ENCODE data around the gene DNAH8.

Gene DNAH8, protein sequence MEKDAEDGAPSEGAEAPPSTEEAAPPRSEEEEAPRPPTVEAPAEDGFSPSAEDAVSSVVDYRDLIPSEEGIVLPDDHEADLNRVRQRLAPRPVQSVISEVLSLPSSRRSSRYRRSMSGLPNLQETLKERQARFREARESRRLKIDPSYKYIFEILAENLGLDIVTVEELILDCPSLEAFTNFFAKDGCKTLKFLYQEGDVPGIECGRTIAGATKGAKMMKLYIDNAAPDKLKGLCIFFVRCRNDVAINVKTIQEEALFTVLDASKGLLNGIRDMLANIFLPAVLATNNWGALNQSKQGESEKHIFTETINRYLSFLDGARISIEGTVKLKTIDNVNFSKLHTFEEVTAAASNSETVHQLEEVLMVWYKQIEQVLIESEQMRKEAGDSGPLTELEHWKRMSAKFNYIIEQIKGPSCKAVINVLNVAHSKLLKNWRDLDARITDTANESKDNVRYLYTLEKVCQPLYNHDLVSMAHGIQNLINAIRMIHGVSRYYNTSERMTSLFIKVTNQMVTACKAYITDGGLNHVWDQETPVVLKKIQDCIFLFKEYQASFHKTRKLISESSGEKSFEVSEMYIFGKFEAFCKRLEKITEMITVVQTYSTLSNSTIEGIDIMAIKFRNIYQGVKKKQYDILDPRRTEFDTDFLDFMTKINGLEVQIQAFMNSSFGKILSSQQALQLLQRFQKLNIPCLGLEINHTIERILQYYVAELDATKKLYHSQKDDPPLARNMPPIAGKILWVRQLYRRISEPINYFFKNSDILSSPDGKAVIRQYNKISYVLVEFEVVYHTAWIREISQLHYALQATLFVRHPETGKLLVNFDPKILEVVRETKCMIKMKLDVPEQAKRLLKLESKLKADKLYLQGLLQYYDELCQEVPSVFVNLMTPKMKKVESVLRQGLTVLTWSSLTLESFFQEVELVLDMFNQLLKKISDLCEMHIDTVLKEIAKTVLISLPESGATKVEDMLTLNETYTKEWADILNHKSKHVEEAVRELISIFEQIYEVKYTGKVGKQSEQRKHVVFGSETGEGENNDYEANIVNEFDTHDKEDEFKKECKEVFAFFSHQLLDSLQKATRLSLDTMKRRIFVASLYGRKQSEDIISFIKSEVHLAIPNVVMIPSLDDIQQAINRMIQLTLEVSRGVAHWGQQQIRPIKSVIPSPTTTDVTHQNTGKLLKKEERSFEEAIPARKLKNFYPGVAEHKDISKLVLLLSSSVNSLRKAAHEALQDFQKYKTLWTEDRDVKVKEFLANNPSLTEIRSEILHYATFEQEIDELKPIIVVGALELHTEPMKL (N-terminal part only)

DNA sequence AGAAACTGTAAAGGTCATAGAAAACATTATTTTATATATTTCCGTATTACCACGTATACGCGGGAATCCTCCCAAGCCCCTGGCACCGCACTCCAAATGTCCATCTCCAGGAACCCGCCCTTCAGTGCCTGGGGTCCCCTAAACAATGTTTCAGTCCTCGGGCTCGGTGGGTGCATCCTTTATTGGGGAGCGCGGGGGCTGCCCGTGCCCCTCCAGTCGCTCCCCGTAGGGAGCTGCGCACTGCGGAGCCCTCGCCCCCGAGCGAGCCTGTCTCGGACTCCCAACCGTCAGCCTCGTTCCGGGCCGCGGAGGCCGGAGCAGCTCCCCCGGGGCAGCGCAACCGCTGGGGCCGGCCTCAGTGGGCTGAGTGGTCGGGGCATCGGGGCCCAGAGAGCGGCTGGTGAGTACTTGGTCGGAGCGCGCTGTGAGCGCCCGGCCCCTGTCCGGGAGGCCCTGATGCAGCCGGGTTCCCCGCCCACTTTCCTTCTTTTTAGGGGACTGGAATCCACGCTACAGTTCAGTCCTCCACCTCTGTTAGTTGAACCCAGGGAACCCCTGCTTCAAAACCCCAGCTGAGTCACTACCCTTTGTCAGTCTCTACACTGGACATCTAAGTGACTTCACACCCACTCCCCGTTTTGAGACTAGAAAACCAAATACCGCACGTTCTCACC, at the start of gene DNAH8:
DNAH8 (plus strand) TSS at position 296 of the 674 bp plus-strand sequence. CDS start 7,499 bp downstream, outside the sequence.
- DNase-seq (ENCODE audit: low read depth, low spot score): peak; percentile 43

DNA sequence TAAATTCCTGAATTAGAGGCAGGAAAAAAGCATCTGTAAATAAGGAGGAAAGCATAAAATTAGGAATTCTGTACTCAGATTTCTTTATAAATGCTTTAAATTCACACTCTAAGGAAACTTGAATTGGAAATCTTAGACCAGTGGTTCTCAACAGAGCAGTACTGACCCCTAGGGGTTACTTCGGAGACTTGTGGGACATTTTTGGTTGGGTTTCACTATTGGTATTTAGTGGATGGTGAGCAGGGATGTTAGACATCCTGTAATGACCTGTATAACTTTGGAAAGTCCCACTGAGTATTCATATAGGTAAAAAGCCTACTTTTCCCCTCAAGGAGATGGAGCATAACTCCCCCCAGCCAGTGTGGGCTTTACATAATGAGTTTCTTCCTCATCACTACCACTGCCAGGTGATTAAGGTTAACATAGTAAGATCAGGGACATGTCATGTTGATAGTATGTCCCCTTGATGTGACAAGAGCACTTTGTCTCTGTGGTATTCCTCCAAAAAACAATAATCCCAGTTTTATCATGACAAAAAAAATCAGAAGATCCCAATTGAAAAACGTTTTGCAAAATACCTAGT, 43.1 kb upstream of the DNAH8 start:
- peak; percentile 76 for DNase-seq (ENCODE audit: low read depth, low spot score)

DNA sequence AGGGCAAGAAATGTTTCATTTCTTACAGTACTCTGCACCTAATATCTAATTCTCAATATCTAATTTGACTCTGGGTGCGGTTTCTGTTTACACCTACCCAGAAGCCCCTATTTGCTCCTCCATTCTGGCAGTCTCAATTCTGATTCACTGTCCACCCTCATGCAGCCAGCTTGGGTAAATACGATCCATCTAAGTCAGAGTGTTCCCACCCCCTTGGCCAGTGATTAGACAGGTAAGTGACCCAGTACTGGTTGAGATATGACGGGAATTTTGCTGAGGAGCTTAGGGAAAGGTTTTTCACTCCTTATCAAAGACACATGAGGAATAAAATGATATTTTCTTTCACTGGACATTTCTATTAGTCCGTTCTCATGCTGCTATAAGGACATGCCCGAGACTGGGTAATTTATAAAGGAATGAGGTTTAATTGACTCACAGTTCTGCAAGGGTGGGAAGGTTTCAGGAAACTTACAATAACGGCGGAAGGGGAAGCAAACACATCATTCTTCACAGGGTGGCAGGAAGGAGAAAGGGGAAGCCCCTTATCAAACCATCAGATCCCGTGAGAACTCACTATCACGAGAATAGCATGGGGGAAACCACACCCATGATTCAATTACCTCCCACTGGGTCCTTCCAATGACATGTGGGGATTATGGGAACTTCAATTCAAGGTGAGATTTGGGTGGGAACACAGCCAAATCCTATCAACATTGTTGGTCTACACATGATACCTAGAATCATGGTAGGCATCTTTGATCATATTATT, 41.5 kb upstream of the DNAH8 start:
- DNase-seq (ENCODE audit: low read depth, low spot score): no peak

DNA sequence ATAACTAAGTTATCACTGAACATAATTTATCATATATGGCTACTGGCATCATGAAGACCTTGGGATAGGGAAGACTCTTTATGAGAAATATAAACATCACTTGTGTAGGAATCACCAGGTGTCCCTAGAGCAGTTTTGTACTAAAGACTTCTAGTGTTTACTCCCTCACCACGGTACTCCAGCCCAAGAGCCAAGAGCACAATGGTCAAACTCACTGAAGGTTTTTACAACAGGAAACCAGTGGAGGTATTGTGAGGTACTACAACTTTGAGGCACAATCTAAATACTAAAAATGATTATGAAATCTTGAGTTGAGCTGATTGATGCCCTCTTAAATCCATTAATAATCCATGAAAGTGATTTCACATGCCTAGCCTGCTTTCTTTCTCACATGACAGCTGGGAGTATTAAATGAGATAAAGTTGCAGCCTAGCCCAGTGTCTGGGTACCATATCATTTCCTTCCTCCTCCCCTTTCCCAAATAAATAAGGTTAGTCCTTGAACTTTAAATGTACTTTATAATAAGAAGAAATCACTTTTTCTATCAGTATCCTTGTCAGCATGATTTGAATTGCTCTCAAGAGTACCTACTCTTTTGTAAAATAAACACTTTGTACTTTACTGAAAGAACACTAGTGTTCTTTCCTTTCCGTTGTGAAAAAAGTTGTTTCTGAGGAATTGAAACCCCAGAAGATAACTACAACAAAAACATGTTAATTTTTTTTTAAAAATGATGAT, 38.7 kb upstream of the DNAH8 start:
- no peak for DNase-seq (ENCODE audit: low read depth, low spot score)

DNA sequence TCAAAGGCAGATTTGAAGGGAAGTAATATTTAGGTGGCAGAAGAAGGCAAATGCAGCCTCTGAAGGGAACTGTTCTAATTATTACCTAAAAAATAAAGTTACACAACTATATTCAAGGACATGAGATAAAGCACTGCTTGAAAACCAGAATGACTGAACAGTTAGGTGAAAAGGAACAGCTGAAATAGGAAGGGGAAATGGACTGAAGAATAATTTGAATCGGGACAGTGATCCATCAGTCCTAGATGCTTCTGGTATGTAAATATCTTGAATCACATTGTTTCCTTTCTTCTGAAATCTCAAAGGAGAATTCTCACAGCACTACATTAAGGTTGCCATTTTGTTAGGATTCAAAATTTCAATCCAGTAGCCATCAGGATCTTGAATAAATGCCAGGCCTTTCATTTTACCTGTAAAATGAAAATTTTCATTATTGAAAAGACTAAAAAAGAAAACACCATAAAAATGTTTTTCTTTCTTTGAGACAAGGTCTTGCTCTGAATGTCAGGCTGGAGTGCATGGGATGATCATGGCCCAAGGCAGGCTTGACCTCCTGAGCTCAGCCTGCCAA, 38.1 kb upstream of the DNAH8 start:
- DNase-seq (ENCODE audit: low read depth, low spot score): no peak

DNA sequence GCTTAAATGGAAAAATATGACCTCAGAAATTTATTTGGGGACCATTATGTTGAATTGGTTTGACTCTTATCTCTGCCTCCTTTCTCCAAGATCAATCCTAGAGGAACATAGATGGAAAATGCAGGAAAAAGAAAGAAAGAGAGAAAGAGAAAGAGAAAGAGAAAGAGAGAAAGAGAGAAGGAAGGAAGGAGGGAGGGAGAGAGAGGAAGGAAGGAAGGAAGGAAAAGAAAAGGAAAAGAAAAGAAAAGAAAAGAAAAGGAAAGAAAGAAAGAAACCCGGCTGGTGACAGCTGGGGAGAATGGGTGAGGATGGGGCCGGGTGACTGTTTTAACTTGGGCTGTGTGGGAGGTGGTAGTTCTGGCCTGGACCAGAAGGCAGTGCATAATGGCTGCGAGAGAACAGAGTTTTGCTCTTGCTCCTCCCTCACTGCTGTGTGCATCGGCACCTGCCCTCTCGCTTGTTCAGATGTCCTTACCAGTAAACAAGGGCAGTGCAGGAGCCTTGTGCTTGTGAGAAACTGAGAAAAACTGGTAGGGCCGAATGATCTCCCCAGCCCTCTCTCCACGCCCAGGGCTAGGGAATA, 36.8 kb upstream of the DNAH8 start:
- DNase-seq (ENCODE audit: low read depth, low spot score): no peak

DNA sequence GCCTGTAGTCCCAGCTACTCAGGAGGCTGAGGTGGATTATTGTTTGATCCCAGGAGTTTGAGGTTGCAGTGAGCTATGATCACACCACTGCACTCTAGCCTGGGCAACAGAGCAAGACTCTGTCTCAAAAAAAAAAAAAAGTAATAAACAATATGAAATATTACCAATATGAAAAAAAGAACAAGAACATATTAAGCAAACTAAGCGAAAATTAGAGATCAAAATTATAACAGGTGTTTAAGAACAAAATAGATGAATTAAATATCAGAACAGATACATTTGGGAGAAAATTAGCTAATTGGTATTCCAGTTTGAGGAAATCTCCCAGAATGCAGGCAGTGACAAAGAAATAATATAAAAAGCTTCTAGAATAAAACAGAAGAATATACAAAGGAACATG, 35.4 kb upstream of the DNAH8 start:
- DNase-seq (ENCODE audit: low read depth, low spot score): no peak

DNA sequence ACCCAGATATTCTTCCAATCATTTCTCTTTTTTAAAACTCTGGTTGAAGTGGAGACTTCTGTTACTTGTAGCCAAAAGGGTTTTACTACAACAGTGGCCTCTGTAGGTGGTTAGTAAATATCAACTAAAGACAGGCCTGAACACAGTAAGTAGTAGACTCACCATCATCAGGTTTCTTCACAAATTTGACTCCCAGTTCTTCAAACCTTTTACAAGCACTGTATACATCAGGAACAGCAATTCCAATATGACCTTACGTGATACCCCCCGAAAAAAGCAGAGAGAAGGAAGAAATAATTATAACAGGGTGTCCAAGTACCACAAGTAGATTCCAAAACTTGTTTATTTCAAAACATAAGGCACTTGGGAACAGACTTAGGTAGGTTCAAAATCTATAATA, 33.3 kb upstream of the DNAH8 start:
- no peak for DNase-seq (ENCODE audit: low read depth, low spot score)

DNA sequence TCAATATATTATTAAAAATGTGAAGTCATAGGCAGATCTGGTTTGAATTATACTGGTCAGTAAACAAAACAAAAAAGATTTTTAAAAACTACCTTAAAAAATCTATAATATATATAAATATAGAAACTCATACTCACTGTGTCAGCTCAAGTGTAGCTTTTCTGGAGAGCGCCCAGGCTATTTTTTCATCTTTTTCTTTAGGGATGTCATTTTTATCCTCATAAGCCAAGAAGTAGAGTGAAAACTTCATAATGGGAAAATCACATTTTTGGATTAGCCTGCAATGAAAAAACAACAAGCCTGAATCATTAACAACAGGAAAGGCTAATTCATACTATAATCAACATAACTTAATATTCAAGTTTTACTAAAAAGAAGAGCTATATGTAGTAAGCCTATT, 30.9 kb upstream of the DNAH8 start:
- no peak for DNase-seq (ENCODE audit: low read depth, low spot score)

DNA sequence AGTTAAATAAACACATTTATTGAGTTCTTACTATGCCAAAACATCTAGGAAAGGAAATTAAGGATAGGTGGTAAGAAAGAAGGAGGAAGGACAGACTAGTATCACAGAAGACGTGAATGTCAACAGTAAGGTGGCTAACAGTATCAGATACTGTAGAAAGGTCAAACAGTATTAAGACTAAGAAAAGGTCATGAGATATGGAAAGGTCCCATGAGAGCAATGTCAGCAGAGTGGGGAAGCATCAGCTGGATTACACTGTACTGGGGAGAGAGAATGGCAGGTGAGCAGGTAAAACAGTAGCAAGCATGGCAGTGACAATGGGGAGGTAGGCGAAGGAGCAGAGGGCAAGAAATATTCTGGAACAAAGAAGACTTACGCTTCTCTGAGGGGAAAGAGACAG, 30.2 kb upstream of the DNAH8 start:
- no peak for DNase-seq (ENCODE audit: low read depth, low spot score)

DNA sequence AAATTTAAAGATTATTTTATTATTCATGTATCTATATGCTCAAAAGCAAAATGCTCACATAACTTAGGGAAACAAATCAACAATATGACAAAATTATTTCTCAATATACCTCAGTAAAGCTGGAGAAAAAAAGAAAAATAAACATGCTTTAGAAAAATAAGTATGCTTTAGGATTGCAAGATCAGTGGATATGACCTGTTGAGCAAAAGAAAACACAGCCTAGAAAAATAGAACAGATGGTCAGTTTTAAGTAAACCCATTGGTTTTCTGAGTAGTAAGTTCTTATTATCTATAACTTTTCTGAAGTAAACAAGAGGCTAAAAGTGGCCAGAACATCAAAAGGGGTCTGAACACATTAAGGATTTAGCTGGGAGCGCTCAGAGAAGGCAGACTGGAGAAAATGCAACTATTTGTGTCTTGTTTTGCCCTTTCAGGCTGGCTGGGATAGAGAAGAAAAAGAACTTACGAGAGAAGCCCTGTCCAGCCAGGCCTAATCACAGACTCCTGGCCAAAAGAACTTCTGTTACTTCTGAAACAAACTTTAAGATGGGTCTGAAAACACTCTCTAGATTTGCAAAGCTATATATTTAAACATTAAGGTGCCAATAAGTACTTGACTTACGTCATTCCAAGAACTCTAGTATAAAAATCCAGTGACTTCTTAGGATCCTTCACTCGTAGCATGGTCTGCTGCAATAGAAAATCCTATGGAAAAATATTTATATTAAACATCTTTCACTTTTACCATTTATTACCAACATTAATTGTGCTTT, 28.7 kb upstream of the DNAH8 start:
- DNase-seq (ENCODE audit: low read depth, low spot score): no peak

DNA sequence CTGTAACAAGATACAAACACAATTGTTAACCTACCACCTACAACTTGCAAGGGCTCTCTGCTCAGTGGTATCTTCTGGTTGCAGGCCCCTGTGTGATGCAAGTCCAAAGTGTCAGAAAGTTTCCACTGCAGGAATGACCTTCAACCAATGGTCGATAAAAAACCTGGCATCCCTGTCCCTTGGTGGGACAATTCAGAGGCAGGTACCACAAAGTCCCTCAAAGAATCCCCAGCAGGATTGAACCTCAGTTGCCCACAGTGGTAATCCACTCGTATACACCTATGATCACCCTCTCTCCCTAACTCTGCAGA, 28.1 kb upstream of the DNAH8 start:
- no peak for DNase-seq (ENCODE audit: low read depth, low spot score)

DNA sequence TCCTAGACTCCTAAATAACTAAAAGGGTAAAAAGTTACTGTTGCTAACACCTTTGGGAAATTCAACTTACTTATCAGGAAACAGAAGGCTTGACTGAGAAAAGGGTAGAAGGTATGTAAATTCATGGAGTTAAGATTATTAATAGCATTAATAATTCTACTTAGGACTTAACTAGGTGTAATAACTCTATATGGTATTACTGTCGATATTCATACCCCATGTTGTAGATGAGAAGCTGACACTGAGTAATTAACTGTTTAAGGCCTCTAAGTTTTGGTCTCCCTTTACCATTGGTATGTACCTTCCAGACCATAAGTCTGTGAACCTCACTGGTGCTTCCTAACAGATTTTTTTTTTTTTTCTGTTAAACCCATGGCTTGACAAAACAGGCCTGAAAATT, 27.6 kb upstream of the DNAH8 start:
- DNase-seq (ENCODE audit: low read depth, low spot score): no peak

DNA sequence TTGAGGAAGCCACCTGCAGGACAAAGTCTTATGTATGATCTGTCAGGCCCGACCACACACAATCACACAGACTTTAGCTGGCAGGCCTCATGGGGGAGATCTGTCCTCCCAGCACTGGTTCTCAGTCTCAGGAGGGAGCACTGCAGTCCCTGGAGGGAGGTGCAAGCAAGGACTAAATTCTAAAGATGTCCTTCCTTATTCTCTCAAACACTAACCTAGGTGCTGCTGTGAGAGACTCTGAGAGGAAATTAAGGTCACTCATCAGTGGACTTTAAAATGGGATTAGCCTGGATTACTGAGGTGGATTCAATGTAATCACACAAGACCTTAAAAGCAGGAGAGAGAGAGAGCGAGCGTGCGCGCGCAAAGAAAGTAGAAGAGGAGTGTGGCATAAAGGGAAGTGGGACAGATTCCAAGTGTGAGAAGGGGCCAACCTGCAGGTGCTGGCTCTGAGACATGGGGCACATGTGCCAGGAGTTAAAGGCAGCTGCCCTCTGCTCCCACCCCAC, 26.5 kb upstream of the DNAH8 start:
- no peak for DNase-seq (ENCODE audit: low read depth, low spot score)

DNA sequence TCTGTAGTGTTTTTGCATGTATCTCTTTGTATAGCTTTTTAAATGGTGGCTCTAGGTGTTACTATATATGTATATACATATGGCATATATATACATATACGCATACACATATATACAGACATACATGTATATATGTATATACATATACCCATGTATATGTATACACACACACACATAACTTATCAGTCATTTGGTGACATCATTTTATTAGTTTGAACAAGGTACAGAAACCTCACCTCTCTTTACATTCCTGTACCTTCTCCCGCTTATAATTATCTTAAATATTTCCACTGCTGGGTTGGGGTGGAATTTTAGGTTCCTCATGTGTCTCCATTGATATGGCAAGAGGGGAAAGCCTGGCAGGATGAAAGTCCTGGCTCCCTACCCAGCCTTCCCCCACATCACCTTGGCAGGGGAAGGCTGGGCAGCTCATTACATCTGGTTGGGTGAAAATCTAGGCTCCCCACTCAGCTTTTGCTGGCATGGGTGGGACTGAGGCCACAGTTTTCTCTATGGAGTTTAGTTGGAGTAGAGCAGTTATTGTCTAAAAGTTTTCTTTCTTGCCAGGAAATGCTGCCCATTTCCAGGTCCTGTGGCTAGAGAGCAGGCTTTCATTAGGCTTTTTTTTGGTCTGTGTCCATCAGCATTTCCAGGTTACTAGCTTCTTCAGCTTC, 19.7 kb upstream of the DNAH8 start:
- DNase-seq (ENCODE audit: low read depth, low spot score): no peak

DNA sequence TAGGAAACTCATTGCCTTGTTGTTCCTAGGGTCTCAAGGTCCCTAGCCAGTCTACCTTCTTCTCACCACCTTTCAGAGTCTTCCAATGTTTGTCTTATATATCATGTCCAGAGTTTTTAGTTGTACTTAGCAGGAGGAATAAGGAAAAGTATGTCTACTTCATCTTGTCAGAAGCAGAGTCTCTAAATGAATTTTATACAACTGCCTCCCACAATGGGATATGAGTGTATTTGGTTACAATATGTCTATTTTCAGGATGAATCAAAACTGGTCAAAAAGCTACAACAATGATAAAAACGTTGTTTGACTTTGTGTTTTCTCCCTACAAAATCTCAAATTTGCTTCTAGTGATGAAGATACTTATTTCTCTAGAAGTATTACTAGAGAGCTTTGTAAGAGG, 19.2 kb upstream of the DNAH8 start:
- DNase-seq (ENCODE audit: low read depth, low spot score): no peak

DNA sequence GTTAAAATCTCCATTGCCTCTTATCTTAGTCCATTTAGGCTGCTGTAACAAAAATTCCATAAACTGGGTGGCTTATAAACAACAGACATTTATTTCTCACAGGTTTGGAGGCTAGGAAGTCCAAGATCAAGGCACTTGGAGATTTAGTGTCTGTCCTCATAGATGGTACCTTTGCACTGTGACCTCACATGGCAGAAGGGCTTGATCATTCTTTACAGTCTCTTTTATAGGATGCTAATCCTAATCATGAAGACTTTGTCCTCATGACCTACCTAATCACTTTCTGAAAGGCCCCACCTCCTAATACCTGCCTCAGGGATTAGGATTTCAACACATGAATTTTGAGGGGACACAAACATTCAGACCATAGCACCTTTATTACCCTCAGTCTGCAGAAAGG, 18.8 kb upstream of the DNAH8 start:
- no peak for DNase-seq (ENCODE audit: low read depth, low spot score)
